Lung (tissue), 12 donors: ENCODE results near the gene CLEC11A. TPM values are rescaled to one million over a fixed set of nuclear protein-coding genes. Genes with fewer than 3 reads are reported as not detected.

ENCODE experiments used
- ATAC-seq: fragments of 200-7000 bp; cut with Tn5 transposase; one replicate; pipeline ENCODE4 v1.9.1; 2020; ENCODE audit warnings: moderate number of reproducible peaks; ENCODE audit not compliant: insufficient read depth, low FRiP score
- DNase-seq, 3 donors: peaks; one replicate each; pipeline ENCODE4 v3.0.0-alpha.2; 2013 to 2017
- H3K27ac ChIP-seq, 2 donors: one replicate each; pipeline ENCODE4 v1.5.1; 2013; ENCODE audit warnings: mild to moderate bottlenecking in 2 of 2, moderate library complexity in 2 of 2, control low read depth in 1 of 2, inconsistent platforms in 1 of 2, low read depth in 1 of 2, low read length in 1 of 2
- H3K27me3 ChIP-seq, 3 donors: one replicate each; pipeline ENCODE4 v1.5.1; 2013; ENCODE audit warnings: low read length in 2 of 3; ENCODE audit not compliant: control insufficient read depth in 3 of 3, insufficient read depth in 3 of 3
- H3K36me3 ChIP-seq, 4 donors: one replicate each; pipeline ENCODE4 v1.5.1; 2013; ENCODE audit warnings: low read length in 4 of 4, mild to moderate bottlenecking in 1 of 4, moderate library complexity in 1 of 4; ENCODE audit not compliant: control insufficient read depth in 4 of 4, insufficient read depth in 4 of 4
- H3K4me1 ChIP-seq, 5 donors: one replicate each; pipeline ENCODE4 v1.5.1; 2013; ENCODE audit warnings: low read length in 5 of 5, mild to moderate bottlenecking in 2 of 5, moderate library complexity in 1 of 5; ENCODE audit not compliant: control insufficient read depth in 5 of 5, insufficient read depth in 5 of 5
- H3K4me3 ChIP-seq: one replicate; pipeline ENCODE4 v1.5.1; 2013; ENCODE audit warnings: mild to moderate bottlenecking, control low read depth, moderate library complexity
- H3K9ac ChIP-seq, 2 donors: one replicate each; pipeline ENCODE4 v1.5.1; 2013; ENCODE audit warnings: low read length in 2 of 2, control low read depth in 1 of 2; ENCODE audit not compliant: insufficient read depth in 1 of 2
- H3K9me3 ChIP-seq, 4 donors: one replicate each; pipeline ENCODE4 v1.5.1; 2013; ENCODE audit warnings: low read length in 3 of 4, mild to moderate bottlenecking in 1 of 4, moderate library complexity in 1 of 4; ENCODE audit not compliant: control insufficient read depth in 4 of 4, insufficient read depth in 3 of 4
- CTCF ChIP-seq: IDR thresholded peaks from 2 replicates; pipeline ENCODE4 v1.5.1; 2012; ENCODE audit warnings: mild to moderate bottlenecking; ENCODE audit errors: control extremely low read depth, extremely low read depth
- WGBS, 2 donors: extraction: QIAGEN DNeasy Blood & Tissue Kit; methylation state at CpG; one replicate each; pipeline ENCODE4 v1.1.7; 2013; 5-methylcytosine and 5-hydroxymethylcytosine counted together
- polyA plus RNA-seq, 2 donors: library from polyadenylated mRNA; stranded (reverse); fragments of 200-250 nt; gene quantifications; one replicate each; pipeline ENCODE4 v1.2.1, GENCODE V29; 2013
- total RNA-seq, 2 donors: library from RNA; depleted of rRNA in 1 of 2; stranded (reverse); fragments of >200 nt in 1 of 2; gene quantifications; one replicate each; pipeline ENCODE4 v1.2.1, GENCODE V29; 2014 to 2021
- donor health status: control.
- donor health status: control.
- donor health status: Bipolar disorder and iron deficiency.
- donor health status: healthy.
- donor health status: DM: yes; HTN: yes; CAD: no.

The CLEC11A gene
- total and polyA plus RNA-seq, 4 donors = 7.7 to 24.6 (median 11.1) TPM

GRCh38 chr19:50711196-50711595, 12.0 kb upstream of the CLEC11A start:
- Histone ChIP-seq H3K36me3 (no peaks in the 10 kb centered on the region), H3K27me3 (peaks cover 0 to 7% (median 5%) of the 10 kb centered on the region in 3 donors), H3K9me3 (peaks cover 0 to 7% (median 0%) of the 10 kb centered on the region in 4 donors), H3K4me1 (no peaks in the 10 kb centered on the region), H3K27ac (no peak overlapping the region), H3K4me3 (no peak overlapping the region), H3K9ac (no peak overlapping the region)
- DNase-seq (no peak), ATAC-seq (no peak)
- WGBS, 2 donors = 85 to 92% methylated on average over 8 to 11 of the region's 11 CpGs
- TF ChIP-seq CTCF = no peak

DNA sequence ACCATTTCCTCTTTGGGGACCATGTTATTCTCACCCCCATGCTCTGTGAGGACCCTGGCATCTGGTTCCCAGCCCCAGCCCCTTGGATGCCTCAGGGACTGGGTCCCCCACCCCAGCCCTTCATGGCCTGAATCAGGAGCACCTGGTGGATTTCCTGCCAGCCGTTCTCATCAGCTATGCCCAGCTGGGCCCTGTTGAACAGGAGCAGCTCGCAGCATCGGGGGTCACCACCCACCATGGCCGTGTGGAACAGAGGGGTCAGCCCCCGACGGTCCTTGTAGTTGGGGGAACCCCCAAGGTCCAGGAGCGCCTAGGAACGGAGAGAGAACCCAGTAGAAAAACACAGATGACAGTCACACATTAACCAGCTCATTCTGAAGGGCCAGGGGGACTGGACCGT, 11.4 kb upstream of the CLEC11A start:
- Histone ChIP-seq H3K27ac (no peak overlapping the region), H3K9ac (no peak overlapping the region), H3K36me3 (no peaks in the 10 kb centered on the region), H3K4me1 (no peaks in the 10 kb centered on the region), H3K4me3 (no peak overlapping the region), H3K9me3 (peaks cover 0 to 5% (median 0%) of the 10 kb centered on the region in 4 donors), H3K27me3 (peaks cover 0 to 7% (median 5%) of the 10 kb centered on the region in 3 donors)
- 73 to 79% methylated on average over 9 of the region's 9 CpGs for WGBS, 2 donors
- DNase-seq (no peak), ATAC-seq (no peak)
- no peak for TF ChIP-seq CTCF

GRCh38 chr19:50712833-50713232, 10.3 kb upstream of the CLEC11A start:
- no peak for DNase-seq
- Histone ChIP-seq H3K4me3 (no peak overlapping the region), H3K9me3 (peaks cover 0 to 10% (median 0%) of the 10 kb centered on the region in 4 donors), H3K36me3 (no peaks in the 10 kb centered on the region), H3K4me1 (peaks cover 0 to 2% (median 0%) of the 10 kb centered on the region in 5 donors), H3K27me3 (peaks cover 0 to 11% (median 7%) of the 10 kb centered on the region in 3 donors), H3K9ac (no peak overlapping the region), H3K27ac (no peak overlapping the region)
- ATAC-seq = no peak
- TF ChIP-seq CTCF = no peak
- 53 to 59% methylated on average over 6 of the region's 6 CpGs for WGBS, 2 donors
